Measurements from ENCODE around the gene TAB2.

TAB2 gene

DNA sequence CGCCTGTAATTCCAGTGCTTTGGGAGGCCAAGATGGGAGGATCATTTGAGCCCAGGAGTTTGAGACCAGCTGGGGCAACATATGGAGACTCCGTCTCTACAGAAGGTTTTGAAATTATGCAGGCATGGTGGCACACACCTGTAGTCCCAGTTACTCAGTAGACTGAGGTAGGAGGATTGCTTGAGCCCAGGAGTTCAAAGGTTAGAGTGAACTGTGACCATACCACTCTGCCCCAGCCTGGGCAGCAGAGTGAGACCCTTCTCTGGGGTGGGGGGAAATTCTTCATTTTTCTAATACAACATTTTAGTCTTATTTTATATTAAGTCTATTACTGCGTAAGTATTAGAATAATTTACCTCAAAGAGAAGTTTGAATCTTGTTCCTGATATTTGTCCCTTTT, 62.5 kb downstream of the TAB2 start:
- DNase-seq = no peak

DNA sequence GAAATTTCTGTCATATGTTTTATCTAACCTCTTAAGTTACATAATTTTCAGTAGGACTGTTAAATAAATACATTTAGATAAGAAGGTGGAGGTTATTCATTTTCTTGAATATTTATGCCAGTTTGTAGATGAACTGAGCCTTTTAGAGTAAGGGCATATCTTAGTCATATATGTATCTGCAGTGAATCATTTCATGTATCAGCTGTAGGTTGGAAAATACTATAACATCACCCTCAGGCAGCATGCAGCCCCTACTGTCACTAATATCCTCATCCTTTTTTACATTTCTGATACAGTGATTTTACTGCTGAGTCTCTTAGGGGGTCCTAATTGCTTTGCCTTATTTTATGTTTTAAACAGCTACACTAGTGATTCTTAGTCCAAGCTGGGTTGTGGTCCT, 63.0 kb downstream of the TAB2 start:
- no peak for DNase-seq

DNA sequence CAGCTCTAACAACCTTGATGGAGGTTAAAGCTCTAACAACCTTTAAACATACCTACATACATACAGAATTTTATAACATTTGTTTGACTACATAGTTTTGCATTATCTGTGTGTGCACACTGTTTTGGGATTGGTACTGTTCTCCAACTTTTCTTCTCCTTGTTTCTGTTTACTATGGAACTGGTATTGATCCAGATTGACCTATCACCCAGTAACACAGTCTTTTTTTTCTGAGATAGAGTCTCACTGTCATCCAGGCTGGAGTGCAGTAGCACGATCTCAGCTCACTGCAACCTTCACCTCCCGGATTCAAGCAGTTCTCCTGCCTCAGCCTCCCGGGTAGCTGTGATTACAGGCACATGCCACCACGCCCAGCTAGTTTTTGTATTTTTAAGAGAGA, 65.9 kb downstream of the TAB2 start:
- no peak for DNase-seq

DNA sequence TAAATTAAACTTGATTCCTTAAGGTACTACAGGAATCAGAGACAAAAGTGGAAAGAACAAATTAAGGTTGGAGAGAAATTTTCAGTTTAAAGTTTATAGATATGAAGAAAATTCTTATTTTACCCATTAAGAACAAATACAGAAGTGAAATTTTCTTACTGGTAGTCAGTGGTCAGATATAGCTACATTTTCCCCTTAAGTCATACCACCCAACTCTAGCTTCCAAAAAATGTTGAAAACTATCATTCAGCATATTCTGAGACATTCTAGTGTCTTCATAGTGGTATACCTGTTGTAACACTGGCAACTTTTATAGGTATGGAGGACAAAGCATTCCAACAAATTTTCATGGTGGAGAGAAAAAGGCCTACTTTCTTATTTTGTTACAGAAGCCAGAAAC, 67.0 kb downstream of the TAB2 start:
- DNase-seq = no peak

DNA sequence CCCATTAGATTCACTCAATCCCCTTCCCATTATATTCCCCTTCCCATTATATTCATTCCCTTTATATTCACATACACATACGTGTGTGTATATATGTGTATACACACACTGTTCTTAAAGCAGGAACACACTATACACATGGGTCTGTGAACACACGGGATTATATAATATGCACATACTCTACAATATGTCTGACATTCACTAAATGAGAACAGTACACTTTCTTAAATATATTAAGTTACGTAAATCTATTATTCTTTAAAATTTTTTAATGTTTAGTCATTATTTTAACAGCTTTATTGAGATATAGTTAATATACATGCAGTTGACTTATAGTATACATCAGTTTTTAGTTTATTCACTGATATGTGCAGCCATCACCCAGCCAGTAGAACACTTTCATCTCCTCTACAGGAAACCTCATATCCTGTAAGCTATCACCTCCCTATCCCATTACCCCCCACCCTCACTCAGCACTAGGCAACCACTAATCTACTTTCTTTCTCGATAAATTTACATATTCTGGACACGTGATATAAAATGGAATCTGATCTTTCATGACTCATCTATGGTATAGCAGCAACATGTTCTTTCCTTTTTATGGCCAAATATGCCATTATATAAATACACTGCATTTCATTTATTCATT, 68.6 kb downstream of the TAB2 start:
- DNase-seq = no peak

DNA sequence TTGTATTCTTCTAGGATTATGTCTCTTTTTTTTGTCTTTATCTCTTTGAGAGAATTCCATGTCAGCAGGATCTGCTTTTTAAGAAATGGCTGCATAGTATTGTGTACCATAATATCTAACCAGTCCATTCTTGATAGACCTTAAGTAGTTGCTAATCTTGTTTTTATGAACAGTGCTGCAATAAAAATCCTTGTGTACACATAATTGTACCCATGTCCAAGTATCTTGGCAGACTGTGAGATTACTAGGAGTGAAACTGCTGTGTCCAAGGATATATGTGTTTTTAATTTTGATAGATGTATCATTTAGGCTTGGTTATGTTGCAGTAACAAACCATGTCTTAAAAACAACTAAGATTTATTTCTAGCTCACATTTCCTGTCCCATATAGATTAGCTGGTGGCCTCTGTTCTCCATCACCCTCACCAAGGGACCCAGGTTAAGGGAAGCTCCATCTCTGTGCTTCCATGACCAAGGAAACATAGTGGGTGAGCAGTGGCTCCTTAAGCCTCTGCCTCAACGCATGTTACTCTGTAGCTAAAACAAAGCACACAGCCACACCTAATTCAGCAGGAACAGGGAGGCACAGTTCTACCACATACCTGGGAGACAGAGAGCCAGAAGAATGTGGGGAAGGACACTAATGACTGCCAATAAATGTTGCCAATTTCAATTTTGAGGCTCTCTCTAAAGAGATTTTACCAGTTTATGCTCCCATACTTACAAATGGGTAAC, 70.4 kb downstream of the TAB2 start:
- DNase-seq = no peak

DNA sequence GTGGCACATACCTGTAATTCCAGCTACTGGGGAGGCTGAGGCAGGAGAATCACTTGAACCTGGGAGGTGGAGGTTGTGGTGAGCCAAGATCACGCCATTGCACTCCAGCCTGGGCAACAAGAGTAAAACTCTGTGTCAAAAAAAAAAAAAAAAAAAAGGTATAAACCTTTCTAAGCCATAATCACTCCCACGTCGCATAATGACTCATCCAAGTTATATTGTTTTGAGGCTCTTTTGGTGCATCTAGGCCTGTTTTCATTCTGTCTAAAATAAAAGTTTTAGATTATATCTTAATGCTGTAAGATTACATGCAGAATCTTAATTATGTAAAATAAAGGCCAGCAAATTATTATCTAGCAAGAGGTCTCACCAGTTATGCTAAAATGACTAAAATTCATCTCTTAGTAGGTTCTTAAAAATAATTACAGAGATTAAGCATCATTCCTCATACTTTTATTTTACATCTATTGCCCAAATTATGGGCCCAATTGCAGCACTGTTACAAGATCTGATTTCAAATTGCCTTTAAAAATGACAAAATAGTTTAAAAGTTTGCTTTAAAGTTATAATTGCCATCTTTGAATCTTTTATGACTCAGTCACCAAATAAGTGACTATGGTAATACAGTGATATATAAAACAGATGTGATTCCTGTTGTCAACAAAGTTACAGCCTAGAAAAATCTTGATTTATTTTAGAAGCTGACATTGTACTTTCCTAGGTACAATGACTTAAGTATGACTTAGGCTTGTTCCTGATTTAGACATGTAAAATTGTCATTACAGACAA, 72.2 kb downstream of the TAB2 start:
- DNase-seq = no peak

DNA sequence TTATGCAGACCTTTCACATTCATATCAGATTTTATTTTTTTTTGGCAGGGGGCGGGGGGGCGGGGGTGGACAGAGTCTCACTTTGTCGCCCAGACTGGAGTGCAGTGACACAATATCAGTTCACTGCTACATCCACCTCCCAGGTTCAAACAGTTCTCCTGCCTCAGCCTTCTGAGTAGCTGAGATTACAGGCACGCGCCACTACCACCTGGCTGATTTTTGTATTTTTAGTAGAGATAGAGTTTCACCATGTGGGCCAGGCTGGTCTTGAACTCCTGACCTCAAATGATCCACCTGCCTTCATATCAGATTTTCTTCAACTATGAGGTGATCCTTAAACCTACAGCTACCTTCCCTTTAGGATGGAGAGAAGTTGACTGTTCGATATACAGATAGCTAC, 74.6 kb downstream of the TAB2 start:
- no peak for DNase-seq

DNA sequence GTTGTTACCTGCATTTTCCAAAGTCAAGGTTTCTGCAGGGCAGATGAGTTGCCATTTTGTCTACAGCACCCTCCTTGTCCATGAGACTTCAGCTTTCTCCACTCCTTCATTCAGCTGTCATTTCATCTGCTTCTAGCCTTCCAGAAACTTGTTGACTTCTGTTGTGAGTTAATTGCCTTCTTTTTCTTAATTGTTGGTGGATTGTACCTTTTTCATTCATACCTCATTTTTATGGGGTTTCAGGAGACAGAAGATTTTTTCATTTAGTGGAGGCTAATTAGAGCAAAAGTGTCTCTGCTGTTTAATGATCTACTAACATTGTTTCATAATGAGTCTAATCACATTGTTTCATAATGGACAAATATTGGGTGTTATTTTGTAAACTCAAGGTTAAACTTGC, 75.0 kb downstream of the TAB2 start:
- no peak for DNase-seq

DNA sequence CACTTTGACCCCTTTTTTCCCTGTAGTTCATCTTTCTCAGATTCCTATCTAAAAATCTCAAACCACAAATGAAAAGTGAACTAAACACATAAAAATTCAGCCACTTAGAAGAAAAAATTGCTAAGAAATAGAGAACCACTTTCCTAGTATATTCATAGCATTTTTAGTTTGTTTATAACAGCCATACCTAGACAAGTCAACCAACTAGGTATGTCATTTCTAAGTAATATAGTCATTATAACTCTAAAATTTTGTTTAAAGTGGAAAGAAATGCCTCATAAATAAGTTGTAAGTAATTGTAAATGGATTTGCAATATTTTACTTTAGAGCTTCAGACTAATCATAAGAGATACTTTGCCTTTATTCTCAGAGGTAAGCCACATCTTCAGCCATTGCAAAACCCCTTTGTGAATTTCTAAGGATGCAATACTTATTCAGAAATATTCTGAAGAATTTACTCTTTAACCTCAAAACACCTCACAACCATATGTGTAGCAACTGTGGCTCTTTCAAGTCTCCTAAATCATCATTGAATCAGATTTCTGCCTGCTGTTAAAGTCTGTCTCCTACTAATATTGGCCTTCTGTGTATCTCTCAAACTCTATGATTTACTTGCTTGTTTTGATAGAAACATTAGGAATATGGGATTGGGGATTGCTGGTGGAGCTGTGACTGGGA, 75.6 kb downstream of the TAB2 start:
- DNase-seq = no peak

DNA sequence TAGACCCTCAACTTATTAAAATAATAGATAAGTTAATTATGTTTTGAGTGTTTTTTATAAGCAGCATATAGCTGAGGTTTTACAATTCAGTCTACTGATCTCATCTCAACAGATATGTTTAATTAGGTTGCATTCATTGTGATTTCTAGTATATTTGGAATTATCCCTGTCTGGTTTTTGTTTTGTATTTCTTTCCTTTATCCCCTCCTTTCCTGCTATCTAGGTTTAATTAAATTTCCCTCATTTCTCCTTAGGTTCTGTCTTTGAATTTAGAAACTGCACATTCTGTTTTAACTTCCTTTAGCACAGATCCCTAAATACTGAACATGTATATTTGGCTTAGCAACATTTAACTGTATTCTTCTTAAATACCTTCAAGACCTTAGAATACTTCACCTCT, 77.7 kb downstream of the TAB2 start:
- no peak for DNase-seq

DNA sequence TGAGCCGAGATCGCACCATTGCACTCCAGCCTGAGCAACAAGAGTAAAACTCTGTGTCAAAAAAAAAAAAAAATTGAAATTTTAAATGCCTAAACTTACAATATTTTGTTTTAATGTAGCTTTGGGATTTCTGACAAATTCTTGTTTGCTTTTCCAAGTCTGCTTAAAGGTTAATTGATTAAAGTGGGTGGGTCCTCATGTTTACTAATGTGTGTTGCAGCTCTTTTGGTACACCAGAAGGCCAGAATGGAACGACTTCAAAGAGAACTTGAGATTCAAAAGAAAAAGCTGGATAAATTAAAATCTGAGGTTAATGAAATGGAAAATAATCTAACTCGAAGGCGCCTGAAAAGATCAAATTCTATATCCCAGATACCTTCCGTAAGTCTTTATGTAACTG, 79.9 kb downstream of the TAB2 start:
- DNase-seq = no peak

DNA sequence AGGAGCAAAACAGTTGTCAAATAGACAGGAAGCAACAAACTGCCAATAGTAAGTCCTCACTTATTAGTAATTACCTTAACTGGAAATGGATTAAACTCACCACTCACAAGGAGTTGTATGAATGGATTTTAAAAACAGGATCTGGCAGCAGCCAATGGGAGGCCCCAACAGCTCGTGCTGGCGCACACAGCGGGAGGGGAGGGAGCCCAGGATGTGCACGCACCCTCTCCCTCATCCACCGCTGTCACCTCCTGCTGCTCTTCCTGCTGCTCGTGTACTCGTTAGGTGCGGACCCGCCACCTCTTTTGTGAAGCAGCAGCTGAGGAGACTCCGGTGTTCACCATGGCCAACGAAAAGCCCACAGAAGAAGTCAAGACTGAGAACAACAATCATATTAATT, 82.5 kb downstream of the TAB2 start, which contains the start of gene SUMO4:
SUMO4 (plus strand) TSS at position 213 of the 400 bp plus-strand sequence; CDS start at position 343, 130 bp downstream.
- DNase-seq = no peak

DNA sequence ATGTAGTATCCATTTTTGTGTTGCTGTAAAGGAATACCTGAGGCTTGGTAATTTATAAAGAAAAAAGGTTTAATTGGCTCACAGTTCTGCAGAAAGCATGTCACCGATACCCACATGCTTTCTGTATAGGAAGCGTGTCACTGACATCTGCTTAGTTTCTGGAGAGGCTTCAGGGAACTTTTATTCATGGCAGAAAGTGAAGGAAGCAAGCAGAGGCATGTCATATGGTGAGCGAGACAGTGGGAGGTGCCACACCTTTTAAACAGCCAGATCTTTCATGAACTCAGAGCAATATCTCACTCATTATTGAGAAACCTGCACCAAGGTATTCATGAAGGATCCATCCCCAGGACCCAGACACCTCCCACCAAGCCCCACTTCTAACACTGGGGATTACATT, 86.0 kb downstream of the TAB2 start:
- DNase-seq = no peak

DNA sequence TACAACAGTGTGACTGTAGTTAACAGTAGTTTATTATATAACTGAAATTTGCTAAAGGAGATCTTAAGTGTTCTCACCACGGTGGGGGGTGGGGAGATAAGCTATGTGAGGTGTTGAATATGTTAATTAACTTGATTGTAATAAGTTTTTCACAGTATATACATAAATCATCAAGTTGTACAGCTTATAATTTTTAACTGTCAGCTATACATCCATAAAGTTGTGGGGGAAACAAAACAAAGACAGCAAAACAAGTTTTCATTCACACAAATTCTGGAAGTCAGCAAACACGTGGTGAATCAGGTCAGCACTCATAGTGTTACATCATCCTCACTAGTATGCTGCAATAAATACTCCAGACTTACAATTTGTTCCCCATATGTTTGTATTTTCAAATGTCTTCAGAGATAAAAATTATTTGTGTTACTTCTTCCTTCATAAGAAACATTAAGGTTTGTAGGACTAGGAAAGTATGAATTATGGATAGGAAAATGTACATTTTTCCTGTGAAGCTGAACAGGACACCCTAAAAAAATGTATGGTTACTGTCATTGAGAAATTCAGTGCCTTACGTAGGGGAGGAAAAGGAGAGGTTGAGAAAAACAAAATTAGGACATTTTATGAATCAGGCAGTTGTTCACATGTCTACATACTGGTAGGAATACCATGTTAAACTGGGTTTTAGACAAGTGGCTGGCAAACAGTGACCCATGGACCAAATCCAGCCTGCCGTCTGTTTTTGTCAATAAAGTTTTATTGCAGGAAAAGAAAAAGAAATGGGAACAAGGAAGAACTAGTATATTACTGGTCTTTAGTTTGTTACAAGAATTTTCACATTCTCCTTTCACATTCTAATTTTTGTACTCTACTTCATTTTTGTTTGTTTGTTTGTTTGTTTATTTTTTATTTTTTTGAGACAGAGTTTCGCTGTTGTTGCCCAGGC, 88.6 kb downstream of the TAB2 start:
- peak; percentile 23 for DNase-seq

DNA sequence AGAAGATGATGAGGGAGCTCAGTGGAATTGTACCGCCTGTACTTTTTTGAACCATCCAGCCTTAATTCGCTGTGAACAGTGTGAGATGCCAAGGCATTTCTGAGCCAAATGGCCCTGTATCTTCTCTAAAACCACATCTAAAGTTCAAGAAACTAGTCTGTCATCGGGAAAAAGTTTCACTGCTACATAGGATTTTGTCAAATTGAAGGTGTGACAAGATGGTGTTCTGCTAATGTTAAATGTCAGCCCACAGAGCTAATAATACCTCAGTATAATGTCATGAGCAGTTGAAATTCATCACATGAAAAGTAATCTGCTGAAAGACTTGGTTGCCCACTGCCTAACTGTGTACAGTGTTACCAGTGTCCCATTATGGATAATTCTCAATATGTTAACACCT, 92.1 kb downstream of the TAB2 start:
- DNase-seq = no peak

DNA sequence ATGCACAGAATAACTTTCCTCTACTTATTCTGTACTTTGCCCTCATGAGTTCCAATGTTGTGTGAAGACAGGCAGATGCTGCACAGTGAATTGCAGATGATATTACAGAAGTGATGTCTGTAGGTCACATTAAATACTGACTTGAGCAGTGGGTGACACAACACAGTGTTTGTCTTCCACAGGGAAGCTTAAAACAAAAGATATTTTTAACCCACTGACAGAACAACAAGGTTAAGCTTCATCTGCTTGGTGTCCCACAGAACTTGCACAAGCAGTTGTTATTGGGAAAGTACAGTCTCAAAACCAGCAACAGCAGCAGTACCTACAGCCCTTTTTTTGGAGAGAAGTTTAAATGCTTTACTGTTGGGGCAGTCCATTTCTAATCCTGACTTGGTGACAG, 93.0 kb downstream of the TAB2 start:
- no peak for DNase-seq

DNA sequence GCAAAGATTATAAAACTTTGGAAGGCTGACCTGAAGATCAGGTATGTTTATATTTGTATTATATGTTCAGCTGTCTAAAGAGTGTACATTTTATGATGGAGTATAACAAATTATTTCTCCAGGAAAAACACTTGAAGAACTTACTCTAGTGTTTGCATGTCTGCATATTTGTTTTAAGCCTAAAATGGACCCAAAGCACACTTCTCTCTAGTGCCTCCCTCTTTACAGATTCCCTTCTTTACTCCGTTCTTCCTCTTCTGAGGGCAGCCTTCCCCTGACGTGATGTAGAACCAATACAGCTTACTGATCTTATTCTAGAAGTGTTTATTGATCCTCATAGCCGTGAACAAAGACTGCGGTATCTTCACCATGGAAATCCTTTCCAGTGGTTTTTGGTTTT, 96.5 kb downstream of the TAB2 start:
- DNase-seq = no peak

DNA sequence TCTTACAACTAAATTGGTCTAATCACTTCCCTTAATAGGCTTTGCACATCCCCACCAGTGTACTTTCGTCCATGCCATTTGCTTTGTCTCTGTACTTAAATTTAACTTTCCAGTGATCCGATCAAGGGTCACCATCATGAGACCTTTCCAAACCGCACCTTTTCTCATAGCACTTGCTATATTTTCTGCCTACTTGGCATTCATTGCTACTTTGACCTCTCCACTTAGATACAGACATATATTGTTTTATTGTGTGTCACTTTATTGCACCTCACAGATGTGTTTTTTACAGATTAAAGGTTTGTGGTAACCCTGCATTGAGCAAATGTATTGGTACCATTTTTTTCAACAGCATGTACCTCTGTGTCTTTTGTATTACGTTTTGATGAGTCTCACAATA, 97.3 kb downstream of the TAB2 start:
- DNase-seq = no peak

DNA sequence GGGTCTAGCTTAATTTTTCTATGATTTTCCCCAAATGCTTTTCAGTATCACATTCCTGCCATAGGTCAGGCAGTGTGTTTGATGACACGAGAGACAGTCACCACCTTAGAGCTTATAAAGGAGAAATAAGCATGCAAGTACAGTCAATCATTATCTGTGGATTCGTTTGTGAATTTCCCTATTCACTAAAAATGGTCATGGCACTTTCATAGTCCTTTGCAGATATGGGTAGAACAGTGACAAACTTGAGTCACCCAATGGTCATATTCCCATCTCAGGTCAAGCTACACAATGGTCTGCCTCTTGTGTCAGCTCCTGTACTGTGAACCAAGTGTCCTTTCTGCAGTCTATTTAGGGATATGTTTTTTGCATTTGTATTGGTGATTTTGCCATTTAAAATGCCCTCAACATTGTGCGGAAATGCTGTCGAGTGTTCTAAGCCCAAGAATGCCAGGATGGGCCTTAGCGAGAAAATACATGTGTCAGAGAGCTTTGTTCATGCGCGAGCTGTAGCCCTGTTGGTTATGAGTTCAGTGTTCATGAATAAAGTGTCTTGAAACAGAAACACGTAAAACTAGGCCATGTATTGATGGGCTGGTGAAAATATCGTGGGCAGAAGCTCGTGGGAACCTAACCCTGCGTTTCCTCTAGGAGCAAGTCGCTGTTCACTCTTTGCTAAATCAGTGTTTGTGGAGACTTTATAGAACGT, 102.3 kb downstream of the TAB2 start:
- no peak for DNase-seq

DNA sequence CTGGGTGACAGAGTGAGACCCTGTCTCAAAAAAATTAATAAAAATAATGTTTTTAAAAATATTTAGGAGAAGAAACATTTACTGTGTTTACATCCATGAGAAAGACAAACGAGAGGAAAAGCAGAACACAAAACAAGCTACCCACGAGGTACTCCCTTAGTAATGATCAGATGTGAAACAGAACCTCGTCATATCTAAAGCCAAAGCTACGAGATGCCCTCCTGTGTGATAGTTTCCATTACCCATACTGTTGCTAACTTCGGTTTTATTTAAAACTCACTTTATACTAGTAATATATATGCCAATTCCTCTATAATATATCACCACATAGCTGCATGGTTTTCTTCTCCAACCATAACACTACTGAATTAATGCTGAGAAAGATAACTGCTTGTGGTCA, 103.6 kb downstream of the TAB2 start:
- DNase-seq = no peak

DNA sequence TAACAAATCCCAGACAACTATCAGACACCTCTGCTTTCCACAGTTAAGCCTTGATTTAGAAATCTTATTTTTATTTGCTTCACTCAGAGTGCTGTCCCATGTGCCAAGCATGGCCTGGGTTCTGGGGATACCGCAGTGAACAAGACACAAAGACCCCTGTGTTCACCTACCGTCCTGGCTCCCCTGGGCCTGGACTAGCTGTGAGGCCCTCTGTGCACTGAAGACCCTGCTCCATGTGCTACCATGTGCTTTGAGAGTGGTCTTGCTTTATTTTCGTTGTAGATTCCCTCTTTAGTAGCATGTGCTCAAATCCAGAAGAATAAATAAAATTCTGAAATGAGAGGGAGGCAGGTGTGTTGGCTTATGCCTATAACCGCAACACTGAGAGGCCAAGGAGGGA, 105.1 kb downstream of the TAB2 start:
- no peak for DNase-seq
